ENCODE measurements around the gene ORC2. TPM values are rescaled to one million over a fixed set of nuclear protein-coding genes. Genes with fewer than 3 reads are reported as not detected.
"Not testable (repeated sequence)": the region's sequence is repeated elsewhere in the genome, so short reads cannot be mapped to it uniquely, and the experiment has no call there.

The ORC2 gene
- total and polyA plus RNA-seq, 11 donors: 6.7 to 38.0 (median 23.2) TPM

- H3K9me3 ChIP-seq: no peaks in the 10 kb centered on the region
- H3K27me3 ChIP-seq: no peaks in the 10 kb centered on the region
- 90 to 94% (median 93%) methylated on average over 1 of the region's 1 CpG for WGBS, 4 donors
- DNase-seq (no peak), ATAC-seq (no peak)
- no peak overlapping the region for H3K4me3 ChIP-seq
- peak overlapping the region in 1 of 12 donors; percentile 15 for H3K27ac ChIP-seq
- H3K4me1 ChIP-seq: peaks cover 0 to 34% (median 13%) of the 10 kb centered on the region in 12 donors
- H3K36me3 ChIP-seq: peaks cover 0 to 8% (median 0%) of the 10 kb centered on the region in 9 donors
- TF ChIP-seq POLR2A (IDR thresholded peaks at IDR 0.05) (no peak), CTCF (IDR thresholded peaks at IDR 0.05) (no peak)
- intact Hi-C loops (cut with DNase I): loop anchor here in 2 of 10 donors (5.0 to 10.0 kb wide), 2 partner anchors 107 to 209 kb away; partner anchors contain the start of genes HYCC2 (in 1 of the 2) and NDUFB3 (in 1 of the 2)
Measured at GRCh38 chr2:200968162-200968561, 4.7 kb upstream of the ORC2 start.

GRCh38 chr2:200966770-200967169 lies 3.3 kb upstream of the ORC2 start:
- intact Hi-C loops (cut with DNase I): loop anchor here in 2 of 10 donors (5.0 to 10.0 kb wide), 2 partner anchors 108 to 211 kb away; partner anchors contain the start of genes HYCC2 (in 1 of the 2) and NDUFB3 (in 1 of the 2)
- ATAC-seq (no peak), DNase-seq (no peak)
- no peaks in the 10 kb centered on the region for H3K9me3 ChIP-seq
- WGBS, 4 donors: 40 to 58% (median 45%) methylated on average over 4 of the region's 4 CpGs
- H3K4me3 ChIP-seq: no peak overlapping the region
- no peaks in the 10 kb centered on the region for H3K27me3 ChIP-seq
- peaks cover 0 to 8% (median 0%) of the 10 kb centered on the region in 9 donors for H3K36me3 ChIP-seq
- TF ChIP-seq POLR2A (IDR thresholded peaks at IDR 0.05) (no peak), CTCF (IDR thresholded peaks at IDR 0.05) (no peak)
- peaks cover 0 to 45% (median 25%) of the 10 kb centered on the region in 12 donors for H3K4me1 ChIP-seq
- peak overlapping the region in 1 of 12 donors; percentile 21 for H3K27ac ChIP-seq

DNA sequence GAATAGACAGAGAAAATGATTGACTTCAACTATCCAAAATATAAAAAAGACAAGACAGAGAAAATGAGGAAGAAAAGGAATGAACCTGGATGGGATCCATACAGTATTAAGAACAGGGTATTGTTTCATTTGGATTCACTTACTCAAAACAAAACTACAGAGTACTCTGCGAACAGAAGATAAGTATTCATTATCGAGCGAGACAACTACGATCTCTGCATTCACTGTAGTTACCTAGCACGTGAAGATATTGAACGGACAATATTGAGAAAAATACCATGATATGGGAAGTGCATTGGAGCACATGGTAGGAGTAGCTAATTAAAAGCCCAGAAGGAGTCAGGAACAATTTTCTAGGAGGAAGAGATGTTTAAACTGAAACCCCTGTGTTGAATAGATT lies 1.0 kb upstream of the ORC2 start:
- Histone ChIP-seq H3K36me3 (peaks cover 0 to 2% (median 0%) of the 10 kb centered on the region in 9 donors), H3K4me3 (peak overlapping the region in 11 of 12 donors; percentile 69 to 97 (median 85)), H3K9me3 (no peaks in the 10 kb centered on the region), H3K27me3 (no peaks in the 10 kb centered on the region), H3K4me1 (peaks cover 0 to 61% (median 36%) of the 10 kb centered on the region in 12 donors), H3K27ac (peak overlapping the region in 5 of 12 donors; percentile 85 to 97 (median 90))
- intact Hi-C loops (cut with DNase I): loop anchor here in 5 of 10 donors (5.0 to 10.0 kb wide), 6 partner anchors 103 to 268 kb away; partner anchors contain the start of genes HYCC2 (in 2 of the 5) and NDUFB3 (in 2 of the 5)
- no peak for TF ChIP-seq POLR2A (IDR thresholded peaks at IDR 0.05)
- no peak for TF ChIP-seq CTCF (IDR thresholded peaks at IDR 0.05)
- WGBS, 4 donors: 58 to 83% (median 72%) methylated on average over 6 of the region's 6 CpGs
- DNase-seq: no peak
- ATAC-seq: no peak

DNA sequence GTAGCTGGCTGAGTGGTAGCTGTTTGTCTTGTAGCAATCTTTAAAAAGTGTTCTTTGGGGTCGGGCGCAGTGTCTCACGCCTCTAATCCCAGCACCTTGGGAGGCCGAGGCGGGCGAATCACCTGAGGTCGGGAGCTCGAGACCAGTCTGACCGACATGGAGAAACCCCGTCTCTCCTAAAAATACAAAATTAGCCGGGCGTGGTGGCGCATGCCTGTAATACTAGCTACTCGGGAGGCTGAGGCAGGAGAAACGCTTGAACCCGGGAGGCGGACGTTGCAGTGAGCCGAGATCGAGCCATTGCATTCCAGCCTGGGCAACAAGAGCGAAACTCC lies 425 bp upstream of the ORC2 start:
- Histone ChIP-seq H3K4me1 (peaks cover 0 to 59% (median 36%) of the 10 kb centered on the region in 12 donors), H3K27ac (peak overlapping the region in 11 of 12 donors; percentile 85 to 97 (median 92)), H3K4me3 (peak overlapping the region; percentile 69 to 97 (median 88))
- not testable (repeated sequence) for H3K9me3 ChIP-seq, ATAC-seq, H3K36me3 ChIP-seq, H3K27me3 ChIP-seq
- intact Hi-C loops (cut with DNase I): loop anchor here in 7 of 10 donors (1.0 to 10.0 kb wide), 12 partner anchors 75 to 269 kb away; partner anchors contain the start of genes HYCC2 (in 5 of the 7), NDUFB3 (in 2 of the 7), CFLAR (in 1 of the 7) and NIF3L1 (in 1 of the 7)
- peak in 1 of 5 donors; percentile 28 for DNase-seq
- WGBS, 4 donors: 0 to 2% (median 1%) methylated on average over 21 of the region's 21 CpGs

Measured in heart left ventricle (tissue), 16 donors.